ENCODE measurements around the gene LCN2. TPM values are rescaled to one million over a fixed set of nuclear protein-coding genes. Genes with fewer than 3 reads are reported as not detected.
"Not testable (repeated sequence)": the region's sequence is repeated elsewhere in the genome, so short reads cannot be mapped to it uniquely, and the experiment has no call there.

The LCN2 gene
- total RNA-seq, 2 experiments from 2014 or later: not detected

- DNase-seq: no peak
- no peaks in the 10 kb centered on the region for H3K27me3 Mint-ChIP-seq
- H3K36me3 Mint-ChIP-seq (ENCODE audit: low read depth): peaks cover 15% of the 10 kb centered on the region
- ATAC-seq: no peak
- no peak overlapping the region for H3K27ac Mint-ChIP-seq
- CTCF ChIA-PET: no interaction called here
- intact Hi-C loops (cut with DNase I, micrococcal nuclease): no loop called here
- H3K4me3 Mint-ChIP-seq: no peak overlapping the region
- peaks cover 20% of the 10 kb centered on the region for H3K4me1 Mint-ChIP-seq
- POLR2A ChIA-PET: no interaction called here
- no peaks in the 10 kb centered on the region for H3K9me3 Mint-ChIP-seq (ENCODE audit: low read depth)
Observed at GRCh38 chr9:128122809-128123175, 26.5 kb upstream of the LCN2 start.

- Mint-ChIP-seq H3K27me3 (no peaks in the 10 kb centered on the region), H3K4me1 (peaks cover 19% of the 10 kb centered on the region), H3K9me3 (ENCODE audit: low read depth) (no peaks in the 10 kb centered on the region), H3K27ac (no peak overlapping the region), H3K36me3 (ENCODE audit: low read depth) (peaks cover 15% of the 10 kb centered on the region), H3K4me3 (no peak overlapping the region)
- intact Hi-C loops (cut with DNase I, micrococcal nuclease): no loop called here
- no peak for DNase-seq
- no peak for ATAC-seq
- ChIA-PET POLR2A (no interaction called here), CTCF (interaction anchor here (1.2 to 1.6 kb wide), 2 partner anchors 15 to 32 kb away, joined by 3 to 4 read pairs; no protein-coding TSS in a partner anchor)
Observed at GRCh38 chr9:128123451-128124080, 25.7 kb upstream of the LCN2 start.

- intact Hi-C loops (cut with DNase I, micrococcal nuclease): no loop called here
- no peak overlapping the region for H3K27ac Mint-ChIP-seq
Observed at GRCh38 chr9:128124451-128124850, 24.8 kb upstream of the LCN2 start.

GRCh38 chr9:128124873-128125579 is 24.2 kb upstream of the LCN2 start:
- no peaks in the 10 kb centered on the region for H3K27me3 Mint-ChIP-seq
- H3K4me1 Mint-ChIP-seq: peaks cover 29% of the 10 kb centered on the region
- peak overlapping the region; percentile 7 for H3K4me3 Mint-ChIP-seq
- H3K36me3 Mint-ChIP-seq (ENCODE audit: low read depth): peaks cover 15% of the 10 kb centered on the region
- intact Hi-C loops (cut with DNase I, micrococcal nuclease): loop anchor here (5.0 kb wide), 3 partner anchors 58 to 903 kb away; partner anchors contain the start of genes COQ4 (in 1 of the 2), NAIF1 (in 1 of the 2), SLC25A25 (in 1 of the 2) and TRUB2 (in 1 of the 2)
- CTCF ChIA-PET: interaction anchor here (0.5 to 1.6 kb wide), 13 partner anchors 7 to 440 kb away, joined by 3 to 9 read pairs (median 3); partner anchors contain the start of gene NAIF1
- H3K9me3 Mint-ChIP-seq (ENCODE audit: low read depth): no peaks in the 10 kb centered on the region
- no peak overlapping the region for H3K27ac Mint-ChIP-seq
- peak; percentile 8 for ATAC-seq
- peak; percentile 77 for DNase-seq
- POLR2A ChIA-PET: interaction anchor here (0.6 kb wide), 1 partner anchor 75 kb away, joined by 8 read pairs; no protein-coding TSS in a partner anchor

More at GRCh38 chr9:128124451-128124850, 24.8 kb upstream of the LCN2 start:
- peaks cover 15% of the 10 kb centered on the region for H3K36me3 Mint-ChIP-seq (ENCODE audit: low read depth)
- peaks cover 26% of the 10 kb centered on the region for H3K4me1 Mint-ChIP-seq
- H3K9me3 Mint-ChIP-seq (ENCODE audit: low read depth): no peaks in the 10 kb centered on the region
- H3K27me3 Mint-ChIP-seq: no peaks in the 10 kb centered on the region
- POLR2A ChIA-PET: interaction anchor here (0.6 kb wide), 1 partner anchor 75 kb away, joined by 8 read pairs; no protein-coding TSS in a partner anchor
- DNase-seq: no peak
- CTCF ChIA-PET: interaction anchor here (0.5 to 1.6 kb wide), 8 partner anchors 16 to 441 kb away, joined by 3 to 6 read pairs (median 3); partner anchors contain the start of gene NAIF1
- no peak for ATAC-seq
- H3K4me3 Mint-ChIP-seq: no peak overlapping the region

GRCh38 chr9:128125580-128126354 is 23.5 kb upstream of the LCN2 start:
- H3K27me3 Mint-ChIP-seq: no peaks in the 10 kb centered on the region
- intact Hi-C loops (cut with DNase I, micrococcal nuclease): loop anchor here (2.0 to 5.0 kb wide), 4 partner anchors 58 to 903 kb away; partner anchors contain the start of genes COQ4 (in 1 of the 2), NAIF1 (in 1 of the 2), SET (in 1 of the 2) and SLC25A25 (in 1 of the 2)
- ChIA-PET CTCF (interaction anchor here (0.6 to 1.5 kb wide), 8 partner anchors 8 to 156 kb away, joined by 3 to 9 read pairs (median 4); partner anchors contain the start of gene NAIF1), POLR2A (no interaction called here)
- H3K4me1 Mint-ChIP-seq: peaks cover 29% of the 10 kb centered on the region
- peak overlapping the region; percentile 80 for H3K4me3 Mint-ChIP-seq
- peak overlapping the region; percentile 64 for H3K27ac Mint-ChIP-seq
- DNase-seq (no peak), ATAC-seq (no peak)
- H3K9me3 Mint-ChIP-seq (ENCODE audit: low read depth): no peaks in the 10 kb centered on the region
- peaks cover 15% of the 10 kb centered on the region for H3K36me3 Mint-ChIP-seq (ENCODE audit: low read depth)

GRCh38 chr9:128127568-128127989 is 21.7 kb upstream of the LCN2 start, which contains the start of gene PTGES2:
Gene PTGES2, minus strand, starts transcription at chr9:128127729. Its CDS starts 12 bp downstream, at chr9:128127717.
- peaks cover 2% of the 10 kb centered on the region for H3K27me3 Mint-ChIP-seq
- peaks cover 15% of the 10 kb centered on the region for H3K36me3 Mint-ChIP-seq (ENCODE audit: low read depth)
- H3K9me3 Mint-ChIP-seq (ENCODE audit: low read depth): no peaks in the 10 kb centered on the region
- peak; percentile 73 for ATAC-seq
- H3K4me1 Mint-ChIP-seq: peaks cover 29% of the 10 kb centered on the region
- intact Hi-C loops (cut with DNase I, micrococcal nuclease): loop anchor here (1.0 to 5.0 kb wide), 6 partner anchors 10 to 905 kb away; partner anchors contain the start of genes COQ4 (in 1 of the 2), NAIF1 (in 1 of the 2), SET (in 1 of the 2) and SLC25A25 (in 1 of the 2)
- CTCF ChIA-PET: interaction anchor here (0.5 to 1.2 kb wide), 2 partner anchors 10 to 241 kb away, joined by 3 read pairs; no protein-coding TSS in a partner anchor
- peak within 1 kb of the TSS; percentile 96 for H3K27ac Mint-ChIP-seq
- DNase-seq: peak; percentile 88
- H3K4me3 Mint-ChIP-seq: peak within 1 kb of the TSS; percentile 96
- POLR2A ChIA-PET: interaction anchor here (1.3 kb wide), 1 partner anchor 33 kb away, joined by 5 read pairs; the partner anchor contains the start of gene BBLN

GRCh38 chr9:128127990-128128835 is 21.0 kb upstream of the LCN2 start:
- Mint-ChIP-seq H3K36me3 (ENCODE audit: low read depth) (peaks cover 15% of the 10 kb centered on the region), H3K27me3 (peaks cover 2% of the 10 kb centered on the region), H3K9me3 (ENCODE audit: low read depth) (no peaks in the 10 kb centered on the region), H3K27ac (peak overlapping the region; percentile 96), H3K4me1 (peaks cover 29% of the 10 kb centered on the region), H3K4me3 (peak overlapping the region; percentile 96)
- ATAC-seq: peak; percentile 84
- ChIA-PET CTCF (interaction anchor here (0.5 to 1.9 kb wide), 9 partner anchors 11 to 240 kb away, joined by 3 to 6 read pairs (median 4); no protein-coding TSS in a partner anchor), POLR2A (interaction anchor here (1.3 kb wide), 2 partner anchors 32 to 33 kb away, joined by 5 to 6 read pairs; partner anchors contain the start of gene BBLN)
- peak; percentile 90 for DNase-seq
- intact Hi-C loops (cut with DNase I, micrococcal nuclease): loop anchor here (1.0 to 5.0 kb wide), 26 partner anchors 11 to 906 kb away; partner anchors contain the start of genes BBLN (in 2 of the 2), COQ4 (in 2 of the 2), NAIF1 (in 2 of the 2) and TRUB2 (in 2 of the 2)

GRCh38 chr9:128128836-128129590 is 20.2 kb upstream of the LCN2 start:
- Mint-ChIP-seq H3K4me3 (peak overlapping the region; percentile 96), H3K4me1 (peaks cover 29% of the 10 kb centered on the region), H3K9me3 (ENCODE audit: low read depth) (no peaks in the 10 kb centered on the region), H3K27ac (peak overlapping the region; percentile 75), H3K36me3 (ENCODE audit: low read depth) (peaks cover 11% of the 10 kb centered on the region), H3K27me3 (peaks cover 2% of the 10 kb centered on the region)
- no peak for DNase-seq
- intact Hi-C loops (cut with DNase I, micrococcal nuclease): loop anchor here (1.0 to 5.0 kb wide), 23 partner anchors 31 to 907 kb away; partner anchors contain the start of genes BBLN (in 2 of the 2), COQ4 (in 2 of the 2), NAIF1 (in 2 of the 2) and TRUB2 (in 2 of the 2)
- CTCF ChIA-PET: interaction anchor here (0.5 to 1.9 kb wide), 7 partner anchors 12 to 1751 kb away, joined by 3 to 6 read pairs (median 4); no protein-coding TSS in a partner anchor
- ATAC-seq: no peak
- POLR2A ChIA-PET: interaction anchor here (0.6 to 1.3 kb wide), 2 partner anchors 32 to 1043 kb away, joined by 4 to 6 read pairs; no protein-coding TSS in a partner anchor

GRCh38 chr9:128129976-128130590 is 19.2 kb upstream of the LCN2 start:
- intact Hi-C loops (cut with DNase I, micrococcal nuclease): loop anchor here (2.0 to 5.0 kb wide), 7 partner anchors 31 to 908 kb away; partner anchors contain the start of genes BBLN (in 1 of the 2), CIZ1 (in 1 of the 2), COQ4 (in 1 of the 2) and DPM2 (in 1 of the 2)
- peak; percentile 75 for DNase-seq
- H3K4me1 Mint-ChIP-seq: peaks cover 24% of the 10 kb centered on the region
- CTCF ChIA-PET: interaction anchor here (0.6 kb wide), 1 partner anchor 20 kb away, joined by 4 read pairs; no protein-coding TSS in a partner anchor
- POLR2A ChIA-PET; H3K27me3 Mint-ChIP-seq; H3K4me3 Mint-ChIP-seq; H3K36me3 Mint-ChIP-seq (ENCODE audit: low read depth); ATAC-seq; H3K9me3 Mint-ChIP-seq (ENCODE audit: low read depth); H3K27ac Mint-ChIP-seq: not testable (repeated sequence)

Measured in activated CD4-positive, alpha-beta T cell treated with anti-CD3 and anti-CD28 coated beads for 36 hours (primary cell).